Effector memory CD8-positive, alpha-beta T cell (primary cell): Measurements from ENCODE around the gene SLC45A3.

Experiments used
- ATAC-seq: fragments of 150-1000 bp; cut with Tn5 transposase; replicated peaks from 2 replicates; pipeline ENCODE4 v1.10.0; 2021; ENCODE audit warnings: mild to moderate bottlenecking, moderate library complexity
- DNase-seq, 3 experiments: peaks; one replicate each; pipeline ENCODE4 v3.0.0; 2021
- H3K27ac Mint-ChIP-seq, 2 donors: one replicate each; pipeline ENCODE4 v1.8.0; 2022; ENCODE audit warnings: mild to moderate bottlenecking in 2 of 2, mixed read lengths in 2 of 2, moderate library complexity in 2 of 2
- H3K27me3 Mint-ChIP-seq, 2 donors: one replicate each; pipeline ENCODE4 v1.8.0; 2022; ENCODE audit warnings: mixed read lengths in 2 of 2
- H3K36me3 Mint-ChIP-seq: one replicate; pipeline ENCODE4 v1.8.0; 2022; ENCODE audit warnings: mild to moderate bottlenecking, moderate library complexity, mixed read lengths; ENCODE audit not compliant: insufficient read depth
- H3K4me1 Mint-ChIP-seq, 2 donors: one replicate each; pipeline ENCODE4 v1.8.0; 2022; ENCODE audit warnings: low read depth in 2 of 2, mixed read lengths in 2 of 2
- H3K4me3 Mint-ChIP-seq, 2 donors: one replicate each; pipeline ENCODE4 v1.8.0; 2022; ENCODE audit warnings: mild to moderate bottlenecking in 2 of 2, mixed read lengths in 2 of 2, moderate library complexity in 2 of 2
- H3K9me3 Mint-ChIP-seq, 2 donors: one replicate each; pipeline ENCODE4 v1.8.0; 2022; ENCODE audit warnings: mixed read lengths in 2 of 2

The SLC45A3 gene

GRCh38 chr1:205632669-205633169 lies 47.6 kb downstream of the SLC45A3 start:
- peak overlapping the region; percentile 95 to 97 for H3K27ac Mint-ChIP-seq
- peaks cover 5 to 9% of the 10 kb centered on the region in 2 donors for H3K27me3 Mint-ChIP-seq
- H3K4me1 Mint-ChIP-seq = peaks cover 13 to 27% of the 10 kb centered on the region in 2 donors
- ATAC-seq (no peak), DNase-seq (no peak)
- peaks cover 22% of the 10 kb centered on the region for H3K36me3 Mint-ChIP-seq
- no peaks in the 10 kb centered on the region for H3K9me3 Mint-ChIP-seq
- peak overlapping the region; percentile 85 for H3K4me3 Mint-ChIP-seq

- ATAC-seq = peak; percentile 81
- peak; percentile 99 to 100 (median 100) for DNase-seq
- H3K27ac Mint-ChIP-seq = peak within 1 kb of the TSS; percentile 95 to 97
- H3K36me3 Mint-ChIP-seq = peaks cover 22% of the 10 kb centered on the region
- H3K9me3 Mint-ChIP-seq = no peaks in the 10 kb centered on the region
- H3K4me1 Mint-ChIP-seq = peaks cover 15 to 33% of the 10 kb centered on the region in 2 donors
- peak within 1 kb of the TSS; percentile 85 to 94 for H3K4me3 Mint-ChIP-seq
- H3K27me3 Mint-ChIP-seq = peaks cover 0 to 2% of the 10 kb centered on the region in 2 donors
Observed at GRCh38 chr1:205631768-205632668, 48.3 kb downstream of the SLC45A3 start, which contains the start of gene ELK4. Gene ELK4, minus strand, starts transcription at chr1:205632011. Its CDS starts 8,129 bp downstream, at chr1:205623882.

DNA sequence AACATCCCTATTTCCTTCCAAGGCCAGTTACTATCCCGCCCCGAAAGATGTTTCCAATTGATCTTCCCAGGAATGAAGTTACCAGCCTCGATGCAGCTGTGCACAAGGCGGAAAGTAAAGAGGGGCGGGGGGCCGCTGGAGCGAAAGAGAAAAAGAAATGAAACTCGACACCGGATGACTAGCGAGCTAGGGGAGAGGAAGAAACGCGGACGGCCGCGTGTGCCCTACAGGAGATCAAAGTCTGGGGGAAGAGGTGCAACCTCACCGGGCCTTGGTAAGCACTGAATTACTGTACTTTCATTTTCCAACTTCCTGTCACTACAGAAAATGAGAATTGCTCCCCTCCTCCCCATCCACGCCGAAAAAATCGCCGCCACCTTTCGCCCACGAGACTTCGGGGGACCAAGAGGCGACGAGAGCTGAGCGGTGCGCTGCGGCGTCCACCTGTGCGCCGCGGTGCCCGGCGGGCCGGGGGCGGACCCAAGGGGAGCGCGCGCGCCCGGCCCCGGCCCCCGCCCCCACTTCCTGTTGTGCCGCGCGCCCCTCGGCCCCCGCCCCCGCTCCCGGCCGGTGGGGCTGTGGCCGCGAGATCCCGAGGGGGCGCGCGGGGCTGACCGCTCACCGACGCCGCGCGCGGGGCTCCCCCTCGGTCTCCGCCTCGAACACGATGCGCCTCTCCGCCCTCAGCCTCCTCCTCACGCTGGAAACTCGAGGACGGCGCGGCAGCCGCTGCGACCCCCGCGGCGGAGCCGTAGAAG lies 49.1 kb downstream of the SLC45A3 start:
- peaks cover 24 to 41% of the 10 kb centered on the region in 2 donors for H3K4me1 Mint-ChIP-seq
- peak overlapping the region; percentile 95 to 97 for H3K27ac Mint-ChIP-seq
- H3K36me3 Mint-ChIP-seq = peaks cover 22% of the 10 kb centered on the region
- H3K27me3 Mint-ChIP-seq = no peaks in the 10 kb centered on the region
- H3K4me3 Mint-ChIP-seq = peak overlapping the region; percentile 85 to 94
- no peaks in the 10 kb centered on the region for H3K9me3 Mint-ChIP-seq
- DNase-seq = peak; percentile 75 to 78 (median 77)
- ATAC-seq = peak; percentile 71

DNA sequence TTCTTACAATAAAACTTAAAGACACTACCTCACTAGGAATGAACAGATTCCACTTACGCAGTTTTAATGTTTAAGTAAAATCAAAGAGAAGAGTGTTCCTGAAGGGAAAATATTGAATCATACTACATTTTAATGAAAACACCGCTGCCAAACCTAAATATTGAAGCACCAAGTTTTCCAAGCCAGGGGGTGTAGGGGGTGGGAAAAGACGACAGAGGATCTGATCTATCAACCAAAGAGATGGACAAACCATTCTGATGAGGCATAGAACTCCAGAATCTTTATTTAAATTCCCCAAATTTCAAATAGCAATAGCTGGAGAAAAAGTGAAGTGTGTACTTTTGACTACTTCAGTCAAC lies 49.7 kb downstream of the SLC45A3 start:
- DNase-seq (no peak), ATAC-seq (no peak)
- Mint-ChIP-seq H3K4me1 (peaks cover 29 to 47% of the 10 kb centered on the region in 2 donors), H3K36me3 (peaks cover 22% of the 10 kb centered on the region), H3K27ac (peak overlapping the region; percentile 95 to 97), H3K27me3 (no peaks in the 10 kb centered on the region), H3K4me3 (peak overlapping the region; percentile 85 to 94), H3K9me3 (no peaks in the 10 kb centered on the region)

DNA sequence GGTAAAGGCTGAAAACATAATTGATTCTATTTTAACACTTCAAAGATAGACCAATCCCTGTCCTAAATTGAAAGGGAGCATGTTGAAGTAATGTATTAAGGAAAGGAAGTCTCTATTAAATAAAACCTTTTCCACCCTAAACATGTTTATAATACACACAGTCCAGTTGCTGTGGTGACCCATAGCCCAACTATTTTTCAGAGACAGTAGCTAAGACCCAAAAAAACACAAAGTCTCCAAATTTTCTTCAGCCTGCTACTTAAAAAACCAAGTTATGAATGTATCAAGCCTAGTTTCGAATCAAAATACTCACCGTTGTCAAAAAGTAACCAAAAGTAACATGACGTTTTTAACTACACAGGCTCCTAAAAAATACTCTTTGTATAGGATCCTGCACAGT lies 50.1 kb downstream of the SLC45A3 start:
- Mint-ChIP-seq H3K9me3 (no peaks in the 10 kb centered on the region), H3K4me1 (peaks cover 31 to 49% of the 10 kb centered on the region in 2 donors), H3K36me3 (peaks cover 26% of the 10 kb centered on the region), H3K27ac (peak overlapping the region; percentile 95 to 97), H3K27me3 (no peaks in the 10 kb centered on the region), H3K4me3 (peak overlapping the region; percentile 85 to 94)
- DNase-seq (no peak), ATAC-seq (no peak)

DNA sequence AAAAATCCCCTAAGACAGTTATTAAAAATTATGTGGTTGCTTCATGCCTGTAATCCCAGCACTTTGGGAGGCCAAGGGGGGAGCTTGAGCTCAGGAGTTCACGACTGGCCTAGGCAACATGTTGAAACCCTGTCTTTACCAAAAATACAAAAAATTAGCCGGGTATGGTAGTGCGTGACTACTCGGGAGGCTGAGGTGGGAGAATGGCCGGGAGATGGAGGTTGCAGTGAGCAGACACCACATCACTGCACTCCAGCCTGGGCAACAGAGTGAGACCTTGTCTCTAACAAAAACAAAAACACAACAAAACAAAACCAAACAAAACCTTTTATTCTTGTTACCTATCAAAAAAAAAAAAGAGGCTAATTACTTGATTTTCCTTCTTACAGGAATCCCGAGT lies 50.6 kb downstream of the SLC45A3 start:
- no peaks in the 10 kb centered on the region for H3K9me3 Mint-ChIP-seq
- DNase-seq (peak in 1 of 3 experiments; percentile 13), ATAC-seq (no peak)
- peak overlapping the region; percentile 85 to 94 for H3K4me3 Mint-ChIP-seq
- H3K27ac Mint-ChIP-seq = peak overlapping the region; percentile 35 to 95
- H3K27me3 Mint-ChIP-seq = no peaks in the 10 kb centered on the region
- peaks cover 36 to 54% of the 10 kb centered on the region in 2 donors for H3K4me1 Mint-ChIP-seq
- H3K36me3 Mint-ChIP-seq = peaks cover 26% of the 10 kb centered on the region

DNA sequence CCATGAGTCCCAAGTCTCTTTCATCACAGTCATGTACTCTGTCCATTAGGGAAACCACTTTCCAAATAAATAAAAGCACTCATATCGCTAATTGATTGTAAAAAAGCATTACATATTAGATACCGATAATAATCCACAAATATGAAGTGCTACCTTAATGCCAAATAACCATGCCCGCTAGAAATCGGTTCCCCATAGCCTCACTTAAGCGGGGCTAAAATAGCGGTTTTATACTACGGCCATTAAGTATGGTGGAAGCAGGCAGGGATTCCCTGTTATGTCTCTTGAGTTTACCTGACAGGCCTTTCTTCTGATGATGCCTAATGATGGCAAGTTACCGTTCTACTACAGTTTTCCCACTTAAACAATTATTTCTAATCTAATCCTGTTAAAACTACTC lies 52.4 kb downstream of the SLC45A3 start:
- Mint-ChIP-seq H3K36me3 (peaks cover 34% of the 10 kb centered on the region), H3K27ac (peak overlapping the region; percentile 35 to 95), H3K9me3 (no peaks in the 10 kb centered on the region), H3K4me1 (peaks cover 36 to 64% of the 10 kb centered on the region in 2 donors), H3K4me3 (peak overlapping the region in 1 of 2 donors; percentile 85), H3K27me3 (no peaks in the 10 kb centered on the region)
- ATAC-seq (no peak), DNase-seq (no peak)

- Mint-ChIP-seq H3K36me3 (peaks cover 38% of the 10 kb centered on the region), H3K27me3 (no peaks in the 10 kb centered on the region), H3K27ac (peak overlapping the region; percentile 57 to 84), H3K4me1 (peaks cover 37 to 64% of the 10 kb centered on the region in 2 donors), H3K4me3 (peak overlapping the region in 1 of 2 donors; percentile 63), H3K9me3 (no peaks in the 10 kb centered on the region)
- ATAC-seq (no peak), DNase-seq (no peak)
Observed at GRCh38 chr1:205626216-205626615, 54.1 kb downstream of the SLC45A3 start.

- Mint-ChIP-seq H3K9me3 (no peaks in the 10 kb centered on the region), H3K36me3 (peaks cover 55% of the 10 kb centered on the region), H3K4me1 (peaks cover 27 to 58% of the 10 kb centered on the region in 2 donors), H3K27ac (peak overlapping the region in 1 of 2 donors; percentile 29), H3K27me3 (no peaks in the 10 kb centered on the region), H3K4me3 (no peak overlapping the region)
- DNase-seq (no peak), ATAC-seq (no peak)
Observed at GRCh38 chr1:205623646-205624045, 56.7 kb downstream of the SLC45A3 start.

- Mint-ChIP-seq H3K27me3 (no peaks in the 10 kb centered on the region), H3K9me3 (no peaks in the 10 kb centered on the region), H3K4me1 (peaks cover 7 to 36% of the 10 kb centered on the region in 2 donors), H3K36me3 (peaks cover 82% of the 10 kb centered on the region), H3K4me3 (no peak overlapping the region), H3K27ac (peak overlapping the region; percentile 72 to 74)
- ATAC-seq (no peak), DNase-seq (no peak)
Observed at GRCh38 chr1:205620269-205620668, 60.0 kb downstream of the SLC45A3 start.

- Mint-ChIP-seq H3K36me3 (peaks cover 91% of the 10 kb centered on the region), H3K4me3 (no peak overlapping the region), H3K4me1 (peaks cover 2 to 32% of the 10 kb centered on the region in 2 donors), H3K27ac (no peak overlapping the region), H3K27me3 (no peaks in the 10 kb centered on the region), H3K9me3 (no peaks in the 10 kb centered on the region)
- no peak for ATAC-seq
- DNase-seq = no peak
Observed at GRCh38 chr1:205619376-205619775, 60.9 kb downstream of the SLC45A3 start.

- Mint-ChIP-seq H3K4me1 (peaks cover 5 to 34% of the 10 kb centered on the region in 2 donors), H3K4me3 (no peak overlapping the region), H3K27me3 (no peaks in the 10 kb centered on the region), H3K36me3 (peaks cover 90% of the 10 kb centered on the region), H3K9me3 (no peaks in the 10 kb centered on the region), H3K27ac (peak overlapping the region in 1 of 2 donors; percentile 80)
- no peak for ATAC-seq
- DNase-seq = no peak
Observed at GRCh38 chr1:205616563-205617293, 63.6 kb downstream of the SLC45A3 start.

DNA sequence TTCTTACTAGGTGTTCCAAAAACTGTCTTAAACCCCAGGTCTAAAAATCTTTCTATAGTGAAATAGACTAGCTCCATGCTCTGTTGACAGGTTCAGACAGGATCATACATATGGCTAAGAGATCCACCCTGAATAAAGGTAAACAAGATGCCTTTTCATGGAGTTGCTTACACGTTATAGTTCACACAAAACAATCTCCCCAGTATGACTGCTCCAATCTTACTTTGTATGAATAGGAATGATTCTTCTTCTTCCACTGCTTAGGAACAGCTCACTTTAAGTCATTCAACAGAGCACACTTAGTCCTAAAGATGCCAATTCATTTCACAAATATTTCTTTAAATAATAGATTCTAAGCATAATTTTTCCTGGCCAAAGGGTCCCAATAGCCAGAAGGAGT lies 64.5 kb downstream of the SLC45A3 start:
- Mint-ChIP-seq H3K27me3 (no peaks in the 10 kb centered on the region), H3K36me3 (peaks cover 92% of the 10 kb centered on the region), H3K9me3 (no peaks in the 10 kb centered on the region), H3K4me3 (no peak overlapping the region), H3K27ac (peak overlapping the region; percentile 29 to 80), H3K4me1 (peaks cover 8 to 43% of the 10 kb centered on the region in 2 donors)
- ATAC-seq (no peak), DNase-seq (no peak)
